ENCODE data around the gene PRLHR. TPM values are rescaled to one million over a fixed set of nuclear protein-coding genes. Genes with fewer than 3 reads are reported as not detected.

Gene PRLHR
- total and polyA plus RNA-seq, 2 donors (not counting 1 experiment from before 2014, with no cell fraction given), result not detected

DNA sequence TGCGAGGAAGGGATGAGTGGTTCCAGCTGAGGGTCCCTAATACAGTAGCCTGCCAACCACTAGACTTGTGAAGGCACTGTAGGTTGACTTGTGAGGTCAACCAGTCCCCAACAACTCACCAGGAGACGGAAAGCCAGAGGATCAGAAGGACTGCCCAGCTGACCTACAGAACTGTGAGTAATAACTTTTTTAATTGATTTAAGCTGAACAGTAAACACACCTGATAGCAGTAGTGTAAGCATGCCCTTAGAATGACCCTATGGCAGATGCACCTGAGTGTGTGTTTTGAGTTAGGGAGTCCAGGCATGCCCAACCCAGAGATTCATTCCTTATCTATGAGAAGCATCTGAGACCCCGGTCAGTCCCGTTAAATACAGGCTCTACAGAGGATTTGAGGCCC lies 14.1 kb downstream of the PRLHR start:
- Histone ChIP-seq H3K4me1 (ENCODE audit: control insufficient read depth, extremely low read depth, insufficient read depth, low read length) (no peaks in the 10 kb centered on the region), H3K27ac (ENCODE audit: insufficient read depth, low read length) (no peak overlapping the region), H3K4me2 (ENCODE audit: extremely low read depth, insufficient read depth, low read length) (no peak overlapping the region), H3K9me3 (ENCODE audit: control insufficient read depth, insufficient read depth, low read depth, low read length) (no peaks in the 10 kb centered on the region), H3K79me2 (ENCODE audit: control insufficient read depth, insufficient read depth, low read length) (no peaks in the 10 kb centered on the region), H3K36me3 (ENCODE audit: control insufficient read depth, insufficient read depth, low read length) (no peaks in the 10 kb centered on the region), H3K27me3 (ENCODE audit: control insufficient read depth, insufficient read depth, low read length) (no peaks in the 10 kb centered on the region), H4K20me1 (ENCODE audit: control insufficient read depth, extremely low read depth, insufficient read depth, low read length) (no peaks in the 10 kb centered on the region), H3K4me3 (replicated peaks in 1 of 4; ENCODE audit: control extremely low read depth in 1 of 4, insufficient read depth in 1 of 4, low read depth in 3 of 4, low read length in 4 of 4) (no peak overlapping the region), H2AFZ (ENCODE audit: low read length) (no peak overlapping the region), H3K9ac (ENCODE audit: insufficient read depth, low read length) (no peak overlapping the region)
- DNase-seq (ENCODE audit: low read depth in 2 of 2), result no peak
- TF ChIP-seq CTCF (conservative IDR thresholded peaks at IDR 0.05 in 1 of 2, IDR thresholded peaks at IDR 0.05 in 1 of 2; ENCODE audit: low read depth in 1 of 2, low read length in 2 of 2) (no peak), EZH2 (IDR thresholded peaks at IDR 0.05; ENCODE audit: low read length, missing control alignments) (no peak)

- Histone ChIP-seq H3K4me1 (ENCODE audit: control insufficient read depth, extremely low read depth, insufficient read depth, low read length) (no peaks in the 10 kb centered on the region), H3K4me2 (ENCODE audit: extremely low read depth, insufficient read depth, low read length) (no peak overlapping the region), H3K79me2 (ENCODE audit: control insufficient read depth, insufficient read depth, low read length) (no peaks in the 10 kb centered on the region)
Observed at GRCh38 chr10:118580702-118581101, 14.7 kb downstream of the PRLHR start.

GRCh38 chr10:118573512-118573911 lies 21.9 kb downstream of the PRLHR start:
- Histone ChIP-seq H3K36me3 (ENCODE audit: control insufficient read depth, insufficient read depth, low read length) (no peaks in the 10 kb centered on the region), H3K27me3 (ENCODE audit: control insufficient read depth, insufficient read depth, low read length) (no peaks in the 10 kb centered on the region), H3K4me1 (ENCODE audit: control insufficient read depth, extremely low read depth, insufficient read depth, low read length) (no peaks in the 10 kb centered on the region), H3K9ac (ENCODE audit: insufficient read depth, low read length) (no peak overlapping the region), H2AFZ (ENCODE audit: low read length) (no peak overlapping the region), H3K9me3 (ENCODE audit: control insufficient read depth, insufficient read depth, low read depth, low read length) (no peaks in the 10 kb centered on the region), H3K79me2 (ENCODE audit: control insufficient read depth, insufficient read depth, low read length) (no peaks in the 10 kb centered on the region), H3K27ac (ENCODE audit: insufficient read depth, low read length) (no peak overlapping the region), H3K4me2 (ENCODE audit: extremely low read depth, insufficient read depth, low read length) (no peak overlapping the region), H4K20me1 (ENCODE audit: control insufficient read depth, extremely low read depth, insufficient read depth, low read length) (no peaks in the 10 kb centered on the region), H3K4me3 (replicated peaks in 1 of 4; ENCODE audit: control extremely low read depth in 1 of 4, insufficient read depth in 1 of 4, low read depth in 3 of 4, low read length in 4 of 4) (no peak overlapping the region)
- no peak for DNase-seq (ENCODE audit: low read depth in 2 of 2)
- no peak for TF ChIP-seq EZH2 (IDR thresholded peaks at IDR 0.05; ENCODE audit: low read length, missing control alignments)
- TF ChIP-seq CTCF (conservative IDR thresholded peaks at IDR 0.05 in 1 of 2, IDR thresholded peaks at IDR 0.05 in 1 of 2; ENCODE audit: low read depth in 1 of 2, low read length in 2 of 2), result no peak

More at GRCh38 chr10:118580702-118581101, 14.7 kb downstream of the PRLHR start:
- Histone ChIP-seq H3K27ac (ENCODE audit: insufficient read depth, low read length) (no peak overlapping the region), H4K20me1 (ENCODE audit: control insufficient read depth, extremely low read depth, insufficient read depth, low read length) (no peaks in the 10 kb centered on the region), H3K9ac (ENCODE audit: insufficient read depth, low read length) (no peak overlapping the region), H3K9me3 (ENCODE audit: control insufficient read depth, insufficient read depth, low read depth, low read length) (no peaks in the 10 kb centered on the region), H3K4me3 (replicated peaks in 1 of 4; ENCODE audit: control extremely low read depth in 1 of 4, insufficient read depth in 1 of 4, low read depth in 3 of 4, low read length in 4 of 4) (no peak overlapping the region), H3K27me3 (ENCODE audit: control insufficient read depth, insufficient read depth, low read length) (no peaks in the 10 kb centered on the region), H2AFZ (ENCODE audit: low read length) (no peak overlapping the region), H3K36me3 (ENCODE audit: control insufficient read depth, insufficient read depth, low read length) (no peaks in the 10 kb centered on the region)
- no peak for DNase-seq (ENCODE audit: low read depth in 2 of 2)
- no peak for TF ChIP-seq EZH2 (IDR thresholded peaks at IDR 0.05; ENCODE audit: low read length, missing control alignments)
- TF ChIP-seq CTCF (conservative IDR thresholded peaks at IDR 0.05 in 1 of 2, IDR thresholded peaks at IDR 0.05 in 1 of 2; ENCODE audit: low read depth in 1 of 2, low read length in 2 of 2), result no peak

Measured in fibroblast of lung (primary cell).